Keratinocyte (primary cell): ENCODE data around the gene N4BP3. TPM values are rescaled to one million over a fixed set of nuclear protein-coding genes. Genes with fewer than 3 reads are reported as not detected.

ENCODE experiments used
- DNase-seq: peaks from one replicate; pipeline ENCODE4 v3.0.0-alpha.2; 2011; ENCODE audit warnings: low read depth, missing footprints, low spot score
- FAIRE-seq: peaks from 2 replicates; lab custom pipeline; 2011; peaks lifted over from hg19 to GRCh38; lab: Jason Lieb, UNC
- H2AFZ ChIP-seq: 2 replicates; pipeline ENCODE4 v1.6.0; 2012; ENCODE audit warnings: low read length, control low read depth, inconsistent platforms; ENCODE audit not compliant: control insufficient read depth
- H3K27ac ChIP-seq: 2 replicates; pipeline ENCODE4 v1.5.1; 2011; ENCODE audit warnings: low read length; ENCODE audit not compliant: control insufficient read depth, insufficient read depth
- H3K27me3 ChIP-seq: 3 replicates; pipeline ENCODE4 v1.6.0; 2011; ENCODE audit warnings: low read length; ENCODE audit not compliant: control insufficient read depth, insufficient read depth; ENCODE audit errors: extremely low read depth
- H3K36me3 ChIP-seq, 2 experiments: 2 replicates in 1 of 2; 3 replicates in 1 of 2; pipeline ENCODE4 v1.5.1; 2011; ENCODE audit warnings: low read length in 2 of 2, mild to moderate bottlenecking in 1 of 2; ENCODE audit not compliant: control insufficient read depth in 2 of 2, insufficient read depth in 2 of 2; ENCODE audit errors: extremely low read depth in 1 of 2
- H3K4me1 ChIP-seq: 3 replicates; pipeline ENCODE4 v1.5.1; 2011; ENCODE audit warnings: low read length; ENCODE audit not compliant: control insufficient read depth, insufficient read depth; ENCODE audit errors: extremely low read depth
- H3K4me2 ChIP-seq: 3 replicates; pipeline ENCODE4 v1.6.0; 2011; ENCODE audit warnings: low read depth, low read length; ENCODE audit not compliant: control insufficient read depth, insufficient read depth; ENCODE audit errors: extremely low read depth
- H3K4me3 ChIP-seq, 3 experiments: fragments of 200-600 bp in 1 of 3; sonication (generic) in 1 of 3; 2 replicates in 2 of 3; 3 replicates in 1 of 3; pipeline ENCODE4 v1.5.1; 2011 to 2016; ENCODE audit warnings: low read length in 3 of 3, mild to moderate bottlenecking in 3 of 3, control low read depth in 2 of 3, inconsistent platforms in 1 of 3, low read depth in 1 of 3, mixed read lengths in 1 of 3, mixed run types in 1 of 3, moderate library complexity in 1 of 3; ENCODE audit not compliant: control insufficient read depth in 2 of 3, insufficient read depth in 2 of 3; ENCODE audit errors: extremely low read depth in 1 of 3
- H3K79me2 ChIP-seq: 2 replicates; pipeline ENCODE4 v1.6.0; 2012; ENCODE audit warnings: low read length; ENCODE audit not compliant: control insufficient read depth, insufficient read depth
- H3K9ac ChIP-seq: 3 replicates; pipeline ENCODE4 v1.6.0; 2011; ENCODE audit warnings: low read length; ENCODE audit not compliant: control insufficient read depth, insufficient read depth; ENCODE audit errors: extremely low read depth
- H3K9me1 ChIP-seq: 3 replicates; pipeline ENCODE4 v1.6.0; 2011; ENCODE audit warnings: low read length; ENCODE audit not compliant: control insufficient read depth, insufficient read depth; ENCODE audit errors: extremely low read depth
- H3K9me3 ChIP-seq: 2 replicates; pipeline ENCODE4 v1.5.1; 2012; ENCODE audit warnings: low read depth, low read length; ENCODE audit not compliant: control insufficient read depth
- H4K20me1 ChIP-seq: 3 replicates; pipeline ENCODE4 v1.6.0; 2011; ENCODE audit warnings: low read length; ENCODE audit not compliant: control insufficient read depth, insufficient read depth; ENCODE audit errors: extremely low read depth
- CTCF ChIP-seq, 3 experiments: IDR thresholded peaks in 1 of 3; conservative IDR thresholded peaks in 1 of 3; optimal IDR thresholded peaks in 1 of 3; 2 replicates in 2 of 3; 3 replicates in 1 of 3; pipeline versions ENCODE3 to v1.5.1; 2011; ENCODE audit warnings: low read length in 3 of 3, mild to moderate bottlenecking in 3 of 3, moderate library complexity in 2 of 3, control low read depth in 1 of 3, inconsistent platforms in 1 of 3; ENCODE audit not compliant: insufficient read depth in 2 of 3; ENCODE audit errors: extremely low read depth in 1 of 3
- EZH2 ChIP-seq: IDR thresholded peaks from one replicate; pipeline ENCODE4 v1.6.1; 2012; ENCODE audit warnings: inconsistent platforms, mild to moderate bottlenecking, low read length, moderate library complexity
- dilution Hi-C: fragments of 300-500 bp; cut with MboI; formaldehyde crosslinking; loops from one replicate; pipeline ENCODE4 v1.7.0; 2020; ENCODE audit warnings: low sequenced_read_pairs; ENCODE audit not compliant: extremely low pct_ligation_motif_present
- polyA plus RNA-seq, 5 experiments: library from polyadenylated mRNA; depleted of rRNA in 3 of 5; stranded (reverse) in 3 of 5; stranded (forward) in 1 of 5; unstranded in 1 of 5; fragments of >200 nt; gene quantifications; 1 replicate in 1 of 5; 2 replicates in 3 of 5; 3 replicates in 1 of 5; pipeline versions ENCODE4 v1.2.1 to v1.2.3, GENCODE V29; 2011 to 2012; ENCODE audit warnings: missing spikeins in 2 of 5, low read depth in 1 of 5, low replicate concordance in 1 of 5

N4BP3 gene
- polyA plus RNA-seq, 1 donor (not counting 4 experiments of a cell fraction or from before 2014, with no cell fraction given): 1.0 TPM

- TF ChIP-seq EZH2: no peak
- no peak for TF ChIP-seq CTCF (optimal IDR thresholded peaks at IDR 0.05 in 1 of 3, IDR thresholded peaks at IDR 0.05 in 1 of 3, conservative IDR thresholded peaks at IDR 0.05 in 1 of 3; ENCODE audit: extremely low read depth in 1 of 3, insufficient read depth in 2 of 3, low read length in 3 of 3)
- Histone ChIP-seq H3K9me3 (no peaks in the 10 kb centered on the region), H3K9me1 (no peaks in the 10 kb centered on the region), H3K4me1 (peaks cover 10% of the 10 kb centered on the region), H3K27ac (no peak overlapping the region), H3K36me3 (peaks cover 9 to 14% of the 10 kb centered on the region in 2 experiments), H3K27me3 (no peaks in the 10 kb centered on the region), H3K4me2 (no peak overlapping the region), H3K9ac (no peak overlapping the region), H3K79me2 (peaks cover 21% of the 10 kb centered on the region), H3K4me3 (no peak overlapping the region), H4K20me1 (no peaks in the 10 kb centered on the region), H2AFZ (no peak overlapping the region)
- DNase-seq: no peak
- no peak for FAIRE-seq
- dilution Hi-C loops: no loop called here
Observed at GRCh38 chr5:178155065-178155464, 41.7 kb downstream of the N4BP3 start.

- H4K20me1 ChIP-seq: no peaks in the 10 kb centered on the region
- peaks cover 4% of the 10 kb centered on the region for H3K27me3 ChIP-seq
- H3K4me2 ChIP-seq: no peak overlapping the region
- H3K9me3 ChIP-seq: no peaks in the 10 kb centered on the region
- FAIRE-seq (no peak), DNase-seq (no peak)
- no peaks in the 10 kb centered on the region for H3K9me1 ChIP-seq
- H3K27ac ChIP-seq: no peak overlapping the region
- TF ChIP-seq EZH2 (no peak), CTCF (optimal IDR thresholded peaks at IDR 0.05 in 1 of 3, IDR thresholded peaks at IDR 0.05 in 1 of 3, conservative IDR thresholded peaks at IDR 0.05 in 1 of 3; ENCODE audit: extremely low read depth in 1 of 3, insufficient read depth in 2 of 3, low read length in 3 of 3) (no peak)
- no peaks in the 10 kb centered on the region for H3K36me3 ChIP-seq
- H3K4me3 ChIP-seq: no peak overlapping the region
- H2AFZ ChIP-seq: no peak overlapping the region
- no peaks in the 10 kb centered on the region for H3K79me2 ChIP-seq
- dilution Hi-C loops: no loop called here
- H3K9ac ChIP-seq: no peak overlapping the region
- peaks cover 2% of the 10 kb centered on the region for H3K4me1 ChIP-seq
Observed at GRCh38 chr5:178160176-178160575, 46.8 kb downstream of the N4BP3 start.
